Stomach (tissue), 9 donors: ENCODE measurements around the gene PAK2. TPM values are rescaled to one million over a fixed set of nuclear protein-coding genes. Genes with fewer than 3 reads are reported as not detected.

Experiments used
- DNase-seq, 2 donors: peaks; one replicate each; pipeline versions ENCODE4 v3.0.0 to v3.0.0-alpha.2; 2013 to 2019
- H3K27ac ChIP-seq, 5 donors: fragments of 200-600 bp in 4 of 5; sonication (generic) in 4 of 5; one replicate each; pipeline ENCODE4 v1.5.1; 2013 to 2019; ENCODE audit warnings: mild to moderate bottlenecking in 1 of 5, moderate library complexity in 1 of 5
- H3K27me3 ChIP-seq, 3 donors: fragments of 200-600 bp; sonication (generic); one replicate each; pipeline ENCODE4 v1.5.1; 2017 to 2019; ENCODE audit warnings: mixed run types in 1 of 3
- H3K36me3 ChIP-seq, 4 donors: fragments of 200-600 bp; sonication (generic); 1 replicate in 3 of 4; 2 replicates in 1 of 4; pipeline ENCODE4 v1.5.1; 2016 to 2019
- H3K4me1 ChIP-seq, 4 donors: fragments of 200-600 bp; sonication (generic); one replicate each; pipeline ENCODE4 v1.5.1; 2016 to 2019
- H3K4me3 ChIP-seq, 4 donors: fragments of 200-600 bp; sonication (generic) in 3 of 4; one replicate each; pipeline ENCODE4 v1.5.1; 2016 to 2019; ENCODE audit warnings: mild to moderate bottlenecking in 1 of 4
- H3K9me3 ChIP-seq, 4 donors: fragments of 200-600 bp; sonication (generic); one replicate each; pipeline ENCODE4 v1.5.1; 2016 to 2019
- CTCF ChIP-seq, 7 experiments: fragments of 450-650 bp in 4 of 7; fragments of 200-600 bp in 3 of 7; sonication (generic) in 3 of 7; IDR thresholded peaks; one replicate each; pipeline ENCODE4 v1.5.1; 2016 to 2019; ENCODE audit warnings: antibody characterized with exemption in 7 of 7, control low read depth in 2 of 7, mild to moderate bottlenecking in 1 of 7
- EP300 ChIP-seq: sonication (generic); formaldehyde crosslinking; IDR thresholded peaks from one replicate; pipeline ENCODE4 v1.6.1; 2017; ENCODE audit warnings: antibody characterized with exemption
- POLR2A ChIP-seq, 4 donors: fragments of 450-650 bp; IDR thresholded peaks; one replicate each; pipeline ENCODE4 v1.6.1; 2016; ENCODE audit warnings: antibody characterized with exemption in 4 of 4, control low read depth in 2 of 4, mild to moderate bottlenecking in 1 of 4, moderate library complexity in 1 of 4
- POLR2AphosphoS5 ChIP-seq, 3 donors: sonication (generic); formaldehyde crosslinking; IDR thresholded peaks; one replicate each; pipeline ENCODE4 v1.6.1; 2016; ENCODE audit warnings: antibody characterized with exemption in 3 of 3
- WGBS, 5 donors: extraction: QIAGEN DNeasy Blood & Tissue Kit in 3 of 5; methylation state at CpG; one replicate each; pipeline versions ENCODE4 v1.1.5 to v1.1.7; 2013 to 2018; 5-methylcytosine and 5-hydroxymethylcytosine counted together
- intact Hi-C: fragments of 100-400 bp; cut with DNase I; formaldehyde crosslinking; loops from one replicate; pipeline ENCODE4 v1.15.1; 2023; ENCODE audit warnings: low total_unique reads
- polyA plus RNA-seq, 3 donors: library from polyadenylated mRNA; stranded (reverse); fragments of 200-250 nt; gene quantifications; one replicate each; pipeline ENCODE4 v1.2.3, GENCODE V29; 2013
- total RNA-seq, 5 donors: library from RNA; depleted of rRNA; stranded (reverse); fragments of >200 nt; gene quantifications; one replicate each; pipeline versions ENCODE4 v1.1.0 to v1.2.3, GENCODE V29; 2014 to 2016
- donor health status: healthy with polysubstance abuse.
- donor health status: Bipolar disorder and iron deficiency.
- donor health status: healthy.

PAK2 gene
- total and polyA plus RNA-seq, 8 donors = 11.1 to 88.7 (median 22.0) TPM

GRCh38 chr3:196699749-196700148 is 39.9 kb upstream of the PAK2 start:
- no peaks in the 10 kb centered on the region for H3K27me3 ChIP-seq
- H3K27ac ChIP-seq = no peak overlapping the region
- no peaks in the 10 kb centered on the region for H3K36me3 ChIP-seq
- H3K9me3 ChIP-seq = no peaks in the 10 kb centered on the region
- no peaks in the 10 kb centered on the region for H3K4me1 ChIP-seq
- no peak overlapping the region for H3K4me3 ChIP-seq
- 85 to 90% (median 86%) methylated on average over 7 of the region's 7 CpGs for WGBS, 5 donors
- intact Hi-C loops = no loop called here
- TF ChIP-seq EP300 (no peak), POLR2A (IDR thresholded peaks at IDR 0.05) (no peak), POLR2AphosphoS5 (IDR thresholded peaks at IDR 0.05) (no peak), CTCF (IDR thresholded peaks at IDR 0.05) (no peak)
- no peak for DNase-seq

GRCh38 chr3:196700801-196701200 is 38.9 kb upstream of the PAK2 start:
- Histone ChIP-seq H3K27me3 (no peaks in the 10 kb centered on the region), H3K9me3 (no peaks in the 10 kb centered on the region), H3K36me3 (no peaks in the 10 kb centered on the region), H3K4me1 (no peaks in the 10 kb centered on the region), H3K4me3 (no peak overlapping the region), H3K27ac (no peak overlapping the region)
- no peak for DNase-seq
- 69 to 81% (median 73%) methylated on average over 4 of the region's 4 CpGs for WGBS, 5 donors
- no peak for TF ChIP-seq EP300
- no peak for TF ChIP-seq POLR2AphosphoS5 (IDR thresholded peaks at IDR 0.05)
- TF ChIP-seq CTCF (IDR thresholded peaks at IDR 0.05) = no peak
- TF ChIP-seq POLR2A (IDR thresholded peaks at IDR 0.05) = no peak
- intact Hi-C loops = no loop called here

- Histone ChIP-seq H3K4me1 (peaks cover 3 to 7% (median 5%) of the 10 kb centered on the region in 4 donors), H3K4me3 (no peak overlapping the region), H3K36me3 (no peaks in the 10 kb centered on the region), H3K27me3 (no peaks in the 10 kb centered on the region), H3K9me3 (no peaks in the 10 kb centered on the region), H3K27ac (no peak overlapping the region)
- TF ChIP-seq CTCF (IDR thresholded peaks at IDR 0.05) = no peak
- TF ChIP-seq EP300 = no peak
- no peak for TF ChIP-seq POLR2A (IDR thresholded peaks at IDR 0.05)
- TF ChIP-seq POLR2AphosphoS5 (IDR thresholded peaks at IDR 0.05) = no peak
- WGBS, 5 donors = 53 to 79% (median 65%) methylated on average over 5 of the region's 5 CpGs
- no peak for DNase-seq
- intact Hi-C loops = no loop called here
These were observed 33.3 kb upstream of the PAK2 start for GRCh38 chr3:196706327-196706726.

- intact Hi-C loops = no loop called here
- WGBS, 5 donors = 97 to 100% (median 98%) methylated on average over 4 of the region's 4 CpGs
- peaks cover 7 to 11% (median 9%) of the 10 kb centered on the region in 4 donors for H3K4me1 ChIP-seq
- H3K9me3 ChIP-seq = no peaks in the 10 kb centered on the region
- no peak overlapping the region for H3K27ac ChIP-seq
- H3K4me3 ChIP-seq = no peak overlapping the region
- no peak for TF ChIP-seq POLR2A (IDR thresholded peaks at IDR 0.05)
- no peak for TF ChIP-seq EP300
- TF ChIP-seq POLR2AphosphoS5 (IDR thresholded peaks at IDR 0.05) = no peak
- TF ChIP-seq CTCF (IDR thresholded peaks at IDR 0.05) = no peak
- H3K27me3 ChIP-seq = no peaks in the 10 kb centered on the region
- H3K36me3 ChIP-seq = no peaks in the 10 kb centered on the region
- DNase-seq = no peak
These were observed 32.9 kb upstream of the PAK2 start for GRCh38 chr3:196706731-196707130.
